Pancreas (tissue), 10 donors: ENCODE measurements around the gene MTUS2. TPM values are rescaled to one million over a fixed set of nuclear protein-coding genes. Genes with fewer than 3 reads are reported as not detected.

Experiments used
- ATAC-seq, 4 donors: fragments of 200-7000 bp; cut with Tn5 transposase; one replicate each; pipeline versions ENCODE4 v1.8.0 to v1.9.1; 2020; ENCODE audit warnings: mild to moderate bottlenecking in 4 of 4, moderate library complexity in 4 of 4
- DNase-seq, 6 donors: peaks; one replicate each; pipeline ENCODE4 v3.0.0-alpha.2; 2020
- FAIRE-seq: peaks from 2 replicates; lab custom pipeline; 2012; peaks lifted over from hg19 to GRCh38; lab: Jason Lieb, UNC
- H3K27ac ChIP-seq, 4 donors: fragments of 200-600 bp; sonication (generic); 1 replicate in 3 of 4; 2 replicates in 1 of 4; pipeline versions ENCODE4 v1.5.0 to v1.8.0; 2020
- H3K27me3 ChIP-seq, 4 donors: fragments of 200-600 bp; one replicate each; pipeline ENCODE4 v1.8.0; 2021
- H3K36me3 ChIP-seq, 3 donors: fragments of 200-600 bp; sonication (generic) in 1 of 3; one replicate each; pipeline versions ENCODE4 v1.5.0 to v1.8.0; 2020 to 2021
- H3K4me1 ChIP-seq, 3 donors: fragments of 200-600 bp; one replicate each; pipeline ENCODE4 v1.8.0; 2021
- H3K4me3 ChIP-seq, 4 donors: fragments of 200-600 bp; sonication (generic) in 2 of 4; one replicate each; pipeline versions ENCODE4 v1.5.0 to v1.8.0; 2020 to 2021
- H3K9me3 ChIP-seq, 4 donors: fragments of 200-600 bp; one replicate each; pipeline ENCODE4 v1.8.0; 2021
- CTCF ChIP-seq, 4 donors: fragments of 200-600 bp; sonication (generic) in 3 of 4; IDR thresholded peaks; one replicate each; pipeline versions ENCODE4 v1.5.0 to v1.8.0; 2021; ENCODE audit warnings: antibody characterized with exemption in 4 of 4
- WGBS, 2 donors: extraction: QIAGEN DNeasy Blood & Tissue Kit; methylation state at CpG; one replicate each; pipeline ENCODE4 v1.1.7; 2013; 5-methylcytosine and 5-hydroxymethylcytosine counted together
- intact Hi-C, 3 donors: fragments of 100-400 bp; cut with DNase I; formaldehyde crosslinking; loops; one replicate each; pipeline versions ENCODE4 v1.11.1 to v1.14.2; 2022
- polyA plus RNA-seq, 2 donors: library from polyadenylated mRNA; stranded (reverse); fragments of 200-250 nt; gene quantifications; one replicate each; pipeline ENCODE4 v1.2.3, GENCODE V29; 2013
- total RNA-seq, 6 donors: library from RNA; stranded (reverse); fragmentation: NEBNext Ultra II Directional in 4 of 6; extraction: Animal tissue kit (Norgen Biotek cat#: 25700) in 4 of 6; gene quantifications; one replicate each; pipeline versions ENCODE4 v1.2.1 to v1.2.4, GENCODE V29; 2021 to 2023
- donor health status: healthy with polysubstance abuse.
- donor health status: DM: no; HTN: no; CAD: no; lungs with moderate emphysema.
- donor health status: DM: no; HTN: no; CAD: no.
- donor health status: control.
- donor health status: control.
- donor health status: Bipolar disorder and iron deficiency.
- donor health status: DM: yes; HTN: yes; CAD: no.
- donor health status: DM: no; HTN: no; CAD: no.
- donor health status: DM: no; HTN: no; CAD: no.
- donor health status: DM: yes; HTN: yes; CAD: no.

Gene MTUS2
- total and polyA plus RNA-seq, 8 donors = 2.2 to 9.0 (median 4.8) TPM

DNA sequence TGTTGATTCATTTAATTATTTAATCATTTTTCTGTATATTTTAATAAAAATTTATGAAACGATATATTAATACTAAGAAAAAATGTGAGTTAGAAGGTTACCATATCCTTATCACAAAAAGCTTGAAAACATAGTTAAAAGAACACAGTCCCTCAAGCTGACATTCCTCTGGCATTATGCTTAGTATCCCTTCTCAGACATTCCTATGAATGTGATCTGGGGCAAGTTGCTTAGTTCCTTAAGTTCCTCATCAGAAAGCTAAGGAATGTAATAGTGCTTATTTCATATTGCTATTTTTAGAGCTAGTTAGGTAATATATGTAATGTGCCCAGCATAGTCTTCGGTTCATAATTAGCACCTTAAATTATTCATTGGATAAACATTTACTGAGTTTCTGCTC lies 122.8 kb downstream of the MTUS2 start:
- 60 to 67% methylated on average over 2 of the region's 2 CpGs for WGBS, 2 donors
- no peaks in the 10 kb centered on the region for H3K27me3 ChIP-seq
- H3K4me1 ChIP-seq = no peaks in the 10 kb centered on the region
- intact Hi-C loops = no loop called here
- no peak overlapping the region for H3K27ac ChIP-seq
- no peaks in the 10 kb centered on the region for H3K36me3 ChIP-seq
- H3K4me3 ChIP-seq = no peak overlapping the region
- no peak for TF ChIP-seq CTCF (IDR thresholded peaks at IDR 0.05)
- no peak for FAIRE-seq
- H3K9me3 ChIP-seq = no peaks in the 10 kb centered on the region
- no peak for DNase-seq
- ATAC-seq = no peak

DNA sequence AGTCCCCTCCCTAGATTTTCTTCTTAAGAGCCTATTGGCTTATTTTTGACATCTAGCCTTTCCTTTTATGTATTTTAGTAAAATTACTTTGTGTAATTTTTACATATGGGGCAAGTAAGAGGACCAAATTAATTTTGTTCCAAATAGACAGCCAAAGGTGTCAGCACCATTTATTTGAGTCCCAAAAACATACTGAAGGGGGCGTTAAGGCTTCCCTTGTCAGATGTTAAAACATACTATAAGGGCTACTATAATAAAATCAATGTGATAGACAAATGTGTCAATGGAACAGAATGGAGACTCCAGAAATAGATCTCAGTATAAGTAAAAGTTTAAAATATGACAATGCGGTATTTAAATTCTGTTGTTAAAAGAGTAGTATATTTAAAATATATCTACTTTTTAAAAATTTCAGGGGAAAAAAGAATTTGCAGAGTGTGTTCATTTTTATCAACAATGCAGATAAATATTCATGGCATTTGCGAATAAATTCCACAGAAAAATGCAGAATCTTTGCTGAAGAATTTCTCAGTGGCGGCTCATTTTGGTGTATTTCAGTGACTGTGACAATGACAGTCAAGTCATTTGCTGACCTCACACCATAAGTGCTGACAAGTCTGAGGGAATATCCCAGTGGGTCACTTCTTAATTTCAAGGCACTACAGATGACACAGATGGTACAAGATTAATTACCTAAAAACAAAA lies 133.7 kb downstream of the MTUS2 start:
- Histone ChIP-seq H3K4me3 (no peak overlapping the region), H3K27ac (no peak overlapping the region), H3K9me3 (no peaks in the 10 kb centered on the region), H3K36me3 (no peaks in the 10 kb centered on the region), H3K4me1 (no peaks in the 10 kb centered on the region), H3K27me3 (no peaks in the 10 kb centered on the region)
- 74 to 79% methylated on average over 4 of the region's 4 CpGs for WGBS, 2 donors
- ATAC-seq (no peak), DNase-seq (no peak), FAIRE-seq (no peak)
- intact Hi-C loops = no loop called here
- no peak for TF ChIP-seq CTCF (IDR thresholded peaks at IDR 0.05)

GRCh38 chr13:28954419-28954725 lies 134.2 kb downstream of the MTUS2 start:
- intact Hi-C loops = no loop called here
- TF ChIP-seq CTCF (IDR thresholded peaks at IDR 0.05) = no peak

DNA sequence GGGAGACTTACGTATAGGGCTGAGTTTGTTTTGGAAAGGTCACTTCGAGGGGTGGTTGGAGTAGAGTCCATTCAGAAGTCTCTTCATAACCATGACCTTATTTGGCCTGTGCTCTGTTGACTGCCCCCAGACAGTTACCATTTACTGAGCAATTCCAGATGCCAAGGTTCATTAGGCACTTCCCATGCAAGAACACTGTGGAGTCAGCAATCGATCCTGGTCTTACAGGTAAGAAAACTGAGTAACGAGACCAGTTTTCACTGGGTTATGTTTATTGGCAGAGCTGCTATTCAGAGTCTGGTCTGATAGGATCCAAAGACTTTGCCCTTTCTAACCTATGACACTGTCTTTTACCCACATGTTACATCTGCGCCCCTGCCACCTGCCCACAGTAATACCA lies 134.7 kb downstream of the MTUS2 start:
- Histone ChIP-seq H3K27me3 (no peaks in the 10 kb centered on the region), H3K36me3 (no peaks in the 10 kb centered on the region), H3K4me1 (no peaks in the 10 kb centered on the region), H3K9me3 (no peaks in the 10 kb centered on the region), H3K27ac (no peak overlapping the region), H3K4me3 (no peak overlapping the region)
- intact Hi-C loops = no loop called here
- 65 to 71% methylated on average over 5 of the region's 5 CpGs for WGBS, 2 donors
- ATAC-seq (peak in 1 of 4 donors; percentile 57), DNase-seq (no peak), FAIRE-seq (no peak)
- TF ChIP-seq CTCF (IDR thresholded peaks at IDR 0.05) = no peak

More at GRCh38 chr13:28954419-28954725, 134.2 kb downstream of the MTUS2 start:
- Histone ChIP-seq H3K4me3 (no peak overlapping the region), H3K27ac (no peak overlapping the region), H3K27me3 (no peaks in the 10 kb centered on the region), H3K9me3 (no peaks in the 10 kb centered on the region), H3K36me3 (no peaks in the 10 kb centered on the region), H3K4me1 (no peaks in the 10 kb centered on the region)
- FAIRE-seq = no peak
- no peak for DNase-seq
- ATAC-seq = no peak
- WGBS, 2 donors = 75 to 80% methylated on average over 5 of the region's 5 CpGs

- Histone ChIP-seq H3K9me3 (no peaks in the 10 kb centered on the region), H3K36me3 (no peaks in the 10 kb centered on the region), H3K27ac (no peak overlapping the region), H3K4me3 (no peak overlapping the region), H3K4me1 (no peaks in the 10 kb centered on the region), H3K27me3 (no peaks in the 10 kb centered on the region)
- 68% methylated on average over 2 of the region's 2 CpGs for whole genome bisulfite sequencing, 2 donors
- no peak for FAIRE-seq
- no peak for DNase-seq
- no peak for ATAC-seq
- no peak for TF ChIP-seq CTCF (IDR thresholded peaks at IDR 0.05)
- intact Hi-C loops = no loop called here
Observed at GRCh38 chr13:28955264-28955966, 135.3 kb downstream of the MTUS2 start.
